ENCODE data around the gene EMD.

Gene EMD

DNA sequence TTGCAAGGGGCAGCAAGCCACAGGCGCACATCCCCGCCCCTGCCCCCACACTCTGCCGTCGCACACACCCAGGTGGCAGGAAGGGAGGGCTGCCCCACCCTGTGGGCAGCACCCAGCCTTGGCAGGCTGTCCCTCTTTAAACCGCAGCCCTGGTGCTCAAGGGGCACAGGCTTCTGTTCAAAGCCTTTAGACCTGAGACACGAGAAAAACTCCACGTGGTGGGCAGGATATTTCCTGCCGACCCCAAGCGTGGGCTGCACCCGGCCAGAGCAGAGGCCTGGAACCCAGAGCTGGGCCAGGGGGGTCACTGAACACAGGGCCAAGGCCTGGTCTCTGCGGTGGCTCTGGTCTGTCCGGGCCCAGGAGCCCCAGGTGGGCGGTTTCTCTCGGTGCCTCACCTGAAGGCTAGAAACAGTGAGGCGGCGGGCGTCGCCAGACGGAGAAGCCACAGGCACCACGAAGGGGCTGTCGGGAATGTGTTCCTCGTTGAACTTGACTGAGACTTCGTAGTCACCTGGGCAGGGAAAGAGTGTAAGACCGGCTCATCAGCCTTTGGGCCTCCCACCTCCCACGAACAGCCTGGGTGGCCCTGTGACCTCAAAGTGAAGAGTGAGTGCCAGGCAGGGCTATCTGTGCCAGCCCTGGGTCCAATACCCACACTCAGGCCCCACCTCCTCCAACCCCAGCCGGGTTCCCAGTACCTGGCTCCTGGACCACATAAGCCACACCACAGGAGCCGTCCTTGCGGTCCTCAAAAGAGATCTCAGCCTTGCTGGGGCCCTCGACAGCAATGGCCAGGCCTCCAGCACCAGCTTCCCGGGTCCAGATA is 27.7 kb upstream of the EMD start:
- H3K27me3 ChIP-seq (replicated peaks; ENCODE audit: control insufficient read depth, insufficient read depth, low read length): no peaks in the 10 kb centered on the region

GRCh38 chrX:154352012-154352401 is 27.1 kb upstream of the EMD start:
- Histone ChIP-seq H3K4me3 (replicated peaks; ENCODE audit: low read depth, low read length) (no peak overlapping the region), H3K27me3 (replicated peaks; ENCODE audit: control insufficient read depth, insufficient read depth, low read length) (no peaks in the 10 kb centered on the region), H3K36me3 (ENCODE audit: control insufficient read depth, insufficient read depth, low read length) (peaks cover 22% of the 10 kb centered on the region)
- TF ChIP-seq, protein P1, sequence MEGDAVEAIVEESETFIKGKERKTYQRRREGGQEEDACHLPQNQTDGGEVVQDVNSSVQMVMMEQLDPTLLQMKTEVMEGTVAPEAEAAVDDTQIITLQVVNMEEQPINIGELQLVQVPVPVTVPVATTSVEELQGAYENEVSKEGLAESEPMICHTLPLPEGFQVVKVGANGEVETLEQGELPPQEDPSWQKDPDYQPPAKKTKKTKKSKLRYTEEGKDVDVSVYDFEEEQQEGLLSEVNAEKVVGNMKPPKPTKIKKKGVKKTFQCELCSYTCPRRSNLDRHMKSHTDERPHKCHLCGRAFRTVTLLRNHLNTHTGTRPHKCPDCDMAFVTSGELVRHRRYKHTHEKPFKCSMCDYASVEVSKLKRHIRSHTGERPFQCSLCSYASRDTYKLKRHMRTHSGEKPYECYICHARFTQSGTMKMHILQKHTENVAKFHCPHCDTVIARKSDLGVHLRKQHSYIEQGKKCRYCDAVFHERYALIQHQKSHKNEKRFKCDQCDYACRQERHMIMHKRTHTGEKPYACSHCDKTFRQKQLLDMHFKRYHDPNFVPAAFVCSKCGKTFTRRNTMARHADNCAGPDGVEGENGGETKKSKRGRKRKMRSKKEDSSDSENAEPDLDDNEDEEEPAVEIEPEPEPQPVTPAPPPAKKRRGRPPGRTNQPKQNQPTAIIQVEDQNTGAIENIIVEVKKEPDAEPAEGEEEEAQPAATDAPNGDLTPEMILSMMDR (IDR thresholded peaks at IDR 0.05; ENCODE audit: insufficient read depth, low read length, poor library complexity, severe bottlenecking): no peak
- DNase-seq (ENCODE audit: extremely low read depth, insufficient read length): no peak

More for the DNA sequence above, 27.7 kb upstream of the EMD start:
- no peak for DNase-seq (ENCODE audit: extremely low read depth, insufficient read length)
- Histone ChIP-seq H3K36me3 (ENCODE audit: control insufficient read depth, insufficient read depth, low read length) (peaks cover 22% of the 10 kb centered on the region), H3K4me3 (replicated peaks; ENCODE audit: low read depth, low read length) (no peak overlapping the region)
- TF ChIP-seq, protein P1 (IDR thresholded peaks at IDR 0.05; ENCODE audit: insufficient read depth, low read length, poor library complexity, severe bottlenecking): no peak

DNA sequence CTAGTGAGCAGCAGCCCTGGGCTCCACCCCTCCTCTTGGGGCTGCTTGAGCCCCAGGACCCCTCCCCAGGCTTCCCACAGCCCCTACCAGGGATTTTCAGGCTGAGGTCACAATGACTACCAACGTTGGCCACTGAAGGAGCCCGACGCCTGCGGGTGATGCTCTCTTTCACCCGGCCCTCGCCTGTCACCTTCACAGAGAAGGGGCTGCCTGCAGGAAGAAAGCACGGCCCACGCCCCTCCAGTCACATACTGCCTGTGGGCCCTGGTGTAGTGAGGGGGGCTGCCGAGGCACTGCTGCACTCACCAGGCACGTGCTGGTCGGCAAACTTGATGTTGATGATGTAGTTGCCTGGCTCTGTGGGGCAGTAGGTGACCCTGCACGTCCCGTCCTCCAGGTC is 26.6 kb upstream of the EMD start:
- TF ChIP-seq, protein P1 (IDR thresholded peaks at IDR 0.05; ENCODE audit: insufficient read depth, low read length, poor library complexity, severe bottlenecking): no peak
- Histone ChIP-seq H3K4me3 (replicated peaks; ENCODE audit: low read depth, low read length) (no peak overlapping the region), H3K36me3 (ENCODE audit: control insufficient read depth, insufficient read depth, low read length) (peaks cover 25% of the 10 kb centered on the region), H3K27me3 (replicated peaks; ENCODE audit: control insufficient read depth, insufficient read depth, low read length) (no peaks in the 10 kb centered on the region)
- DNase-seq (ENCODE audit: extremely low read depth, insufficient read length): no peak

DNA sequence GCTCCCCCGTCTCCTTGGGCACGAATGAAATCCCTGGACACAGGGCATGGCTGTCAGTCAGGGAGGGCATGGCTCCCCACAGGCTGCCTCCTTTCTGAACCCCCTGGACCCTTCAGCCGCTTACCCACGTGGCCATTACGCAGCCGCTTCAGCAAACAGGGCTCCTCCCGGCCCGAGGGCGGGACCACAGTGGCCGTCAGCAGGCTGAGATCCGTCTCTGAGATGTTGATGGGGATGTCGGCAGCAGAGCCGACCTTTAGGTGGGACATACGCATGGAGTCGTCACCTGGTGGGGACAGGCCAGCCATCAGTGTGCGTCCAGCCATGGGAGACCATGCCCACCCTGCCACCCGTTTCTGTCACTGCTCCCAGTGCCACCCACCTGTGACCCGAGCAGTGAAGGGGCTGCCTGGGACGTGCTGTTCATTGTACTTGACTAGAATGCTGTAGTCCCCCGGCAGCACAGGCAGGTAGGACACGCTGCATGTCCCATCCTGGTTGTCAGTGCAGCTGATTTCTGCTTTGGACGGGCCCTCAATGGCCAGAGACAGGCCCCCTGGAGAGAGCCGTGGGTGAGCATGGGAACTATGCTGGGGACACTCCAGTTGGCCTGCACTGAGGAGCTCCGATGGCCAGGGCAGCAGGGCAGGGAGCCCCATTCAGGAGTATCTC is 25.8 kb upstream of the EMD start:
- TF ChIP-seq, protein P1 (IDR thresholded peaks at IDR 0.05; ENCODE audit: insufficient read depth, low read length, poor library complexity, severe bottlenecking): no peak
- DNase-seq (ENCODE audit: extremely low read depth, insufficient read length): no peak
- Histone ChIP-seq H3K4me3 (replicated peaks; ENCODE audit: low read depth, low read length) (no peak overlapping the region), H3K27me3 (replicated peaks; ENCODE audit: control insufficient read depth, insufficient read depth, low read length) (no peaks in the 10 kb centered on the region), H3K36me3 (ENCODE audit: control insufficient read depth, insufficient read depth, low read length) (peaks cover 30% of the 10 kb centered on the region)

DNA sequence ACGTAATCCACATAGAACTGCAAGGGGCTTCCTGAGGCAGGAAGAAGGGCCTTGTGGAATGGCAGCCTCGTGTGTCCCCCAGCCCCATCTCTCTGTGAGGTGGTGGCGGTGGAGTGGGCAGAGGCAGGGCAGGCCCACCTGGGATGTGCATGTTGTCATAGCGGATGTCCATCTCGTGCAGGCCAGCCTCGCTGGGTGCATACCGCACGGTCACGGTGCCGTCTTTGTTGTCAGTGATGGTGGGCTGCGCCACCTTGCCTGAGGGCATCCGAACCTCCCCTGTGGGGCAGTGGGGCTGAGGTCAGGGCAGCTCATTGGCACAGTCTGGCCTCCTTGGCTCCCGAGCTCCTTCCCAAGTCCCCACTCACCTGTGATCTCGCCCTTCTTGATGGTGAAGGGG is 25.1 kb upstream of the EMD start:
- no peak for DNase-seq (ENCODE audit: extremely low read depth, insufficient read length)
- Histone ChIP-seq H3K27me3 (replicated peaks; ENCODE audit: control insufficient read depth, insufficient read depth, low read length) (no peaks in the 10 kb centered on the region), H3K36me3 (ENCODE audit: control insufficient read depth, insufficient read depth, low read length) (peaks cover 37% of the 10 kb centered on the region), H3K4me3 (replicated peaks; ENCODE audit: low read depth, low read length) (no peak overlapping the region)
- TF ChIP-seq, protein P1 (IDR thresholded peaks at IDR 0.05; ENCODE audit: insufficient read depth, low read length, poor library complexity, severe bottlenecking): no peak

Measured in GM06990 (cell line).